Activated T-cell treated with anti-CD3 and anti-CD28 coated beads for 1 hour (primary cell): ENCODE results near the gene HIVEP3.
A peak's percentile ranks its signal among the peaks of the same experiment; 100 is the strongest.

Experiments
- DNase-seq: peaks from one replicate; pipeline ENCODE4 v3.0.0-alpha.2; 2020; ENCODE audit warnings: low read depth

Gene HIVEP3

GRCh38 chr1:41497056-41497440 is 421.7 kb downstream of the HIVEP3 start:
- no peak for DNase-seq

- DNase-seq: no peak
These were observed 422.4 kb downstream of the HIVEP3 start for GRCh38 chr1:41496080-41497055.

DNA sequence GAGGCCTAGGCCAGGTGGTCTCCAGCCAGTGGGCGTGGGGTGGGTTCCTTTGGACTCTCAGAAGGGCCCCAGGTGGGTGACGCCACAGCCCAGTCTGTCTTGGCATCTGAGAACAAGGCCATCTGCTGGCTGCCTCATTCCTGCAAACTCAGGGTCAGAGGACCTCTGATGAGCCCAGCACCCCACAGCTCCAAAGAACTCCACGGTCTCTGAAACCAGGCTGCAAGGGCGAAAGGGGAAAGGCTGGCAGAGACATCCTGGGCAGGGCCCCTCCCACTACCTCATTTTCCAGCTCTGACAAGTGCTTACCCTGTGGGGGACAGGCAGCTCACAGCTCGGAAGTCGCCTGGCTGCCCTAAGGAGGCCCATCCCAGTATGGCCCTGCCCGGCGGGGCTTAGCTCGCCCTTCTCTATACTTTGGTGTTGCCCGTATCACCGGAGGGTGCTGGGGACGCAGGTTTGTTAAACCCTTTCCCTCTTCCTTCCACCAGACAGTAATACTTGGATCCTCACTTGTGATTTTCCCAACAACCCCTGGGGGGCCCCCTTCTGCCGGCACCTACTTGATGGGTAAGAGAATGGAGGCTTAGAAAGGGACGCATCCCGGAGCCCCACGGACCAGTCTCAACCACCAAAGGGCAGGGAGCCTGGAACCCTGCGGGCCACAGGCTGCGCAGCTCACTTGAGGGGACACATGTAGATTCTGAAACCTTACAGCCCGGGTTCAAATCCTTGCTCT is 423.3 kb downstream of the HIVEP3 start:
- no peak for DNase-seq

DNA sequence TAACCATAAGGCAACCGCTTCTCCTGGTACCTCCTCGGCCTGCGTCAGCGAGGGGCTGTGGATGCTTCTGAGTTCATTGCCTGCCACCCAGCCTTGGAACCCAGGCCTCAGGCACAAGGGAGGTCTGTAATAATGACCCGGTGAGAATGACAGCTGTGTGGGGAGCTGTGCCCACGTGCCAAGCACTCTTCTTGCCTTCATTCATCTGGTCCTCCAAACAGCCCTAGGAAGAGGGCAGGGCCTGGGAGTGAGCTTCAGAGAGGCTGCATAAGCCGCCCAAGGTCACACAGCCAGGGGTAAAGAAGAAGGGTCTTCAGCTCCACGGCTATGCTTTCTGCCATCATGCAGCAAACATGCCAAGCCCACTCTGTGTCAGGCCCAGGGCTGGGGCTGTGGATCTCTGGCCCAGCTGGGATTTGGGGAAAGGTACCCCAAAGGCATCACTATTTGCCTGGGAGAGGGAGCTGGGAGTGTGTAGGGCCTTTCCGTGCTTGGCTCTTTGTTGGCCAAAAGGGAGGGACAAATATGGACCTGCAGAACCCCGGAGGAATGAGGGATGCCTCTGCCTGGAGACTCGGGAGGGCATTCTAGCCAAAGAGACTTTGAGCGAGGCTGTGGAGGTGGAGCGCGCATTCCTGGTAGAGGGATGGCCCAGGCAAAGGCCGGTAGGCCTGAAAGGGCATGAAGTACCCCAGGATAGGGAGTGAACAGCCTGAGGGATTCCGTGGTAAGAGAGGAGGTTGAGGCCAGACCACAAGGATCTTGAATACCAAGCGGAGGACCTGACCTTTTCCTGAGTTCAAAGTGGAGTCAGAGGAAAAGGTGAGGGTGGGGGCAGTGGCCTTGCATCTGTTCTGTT is 424.1 kb downstream of the HIVEP3 start:
- DNase-seq: no peak

- DNase-seq: no peak
These were observed 424.9 kb downstream of the HIVEP3 start for GRCh38 chr1:41493626-41494350.

- no peak for DNase-seq
These were observed 425.6 kb downstream of the HIVEP3 start for GRCh38 chr1:41493117-41493536.

GRCh38 chr1:41492341-41492848 is 426.3 kb downstream of the HIVEP3 start:
- peak; percentile 6 for DNase-seq

DNA sequence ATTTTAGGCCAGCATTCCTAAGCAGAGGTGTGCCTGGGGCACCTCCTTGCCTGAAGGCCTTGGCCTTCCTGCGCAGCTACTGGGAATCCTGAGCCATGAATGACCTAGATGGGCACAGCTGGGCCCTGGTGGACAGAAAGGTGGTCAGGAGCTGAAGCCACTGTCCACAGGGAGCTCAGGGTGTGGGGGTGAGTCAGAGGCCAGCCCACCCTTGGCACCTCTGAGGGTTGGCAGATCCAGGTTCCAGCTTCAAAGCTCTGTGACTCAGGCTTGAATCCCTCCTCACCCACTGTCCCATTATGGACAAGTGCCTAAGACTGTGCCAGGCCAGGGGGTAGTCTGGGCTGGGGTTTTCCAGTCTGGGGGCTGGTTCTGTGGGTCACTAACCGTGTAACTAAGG is 427.8 kb downstream of the HIVEP3 start:
- DNase-seq: no peak

- DNase-seq: no peak
These were observed 429.2 kb downstream of the HIVEP3 start for GRCh38 chr1:41489561-41489960.

DNA sequence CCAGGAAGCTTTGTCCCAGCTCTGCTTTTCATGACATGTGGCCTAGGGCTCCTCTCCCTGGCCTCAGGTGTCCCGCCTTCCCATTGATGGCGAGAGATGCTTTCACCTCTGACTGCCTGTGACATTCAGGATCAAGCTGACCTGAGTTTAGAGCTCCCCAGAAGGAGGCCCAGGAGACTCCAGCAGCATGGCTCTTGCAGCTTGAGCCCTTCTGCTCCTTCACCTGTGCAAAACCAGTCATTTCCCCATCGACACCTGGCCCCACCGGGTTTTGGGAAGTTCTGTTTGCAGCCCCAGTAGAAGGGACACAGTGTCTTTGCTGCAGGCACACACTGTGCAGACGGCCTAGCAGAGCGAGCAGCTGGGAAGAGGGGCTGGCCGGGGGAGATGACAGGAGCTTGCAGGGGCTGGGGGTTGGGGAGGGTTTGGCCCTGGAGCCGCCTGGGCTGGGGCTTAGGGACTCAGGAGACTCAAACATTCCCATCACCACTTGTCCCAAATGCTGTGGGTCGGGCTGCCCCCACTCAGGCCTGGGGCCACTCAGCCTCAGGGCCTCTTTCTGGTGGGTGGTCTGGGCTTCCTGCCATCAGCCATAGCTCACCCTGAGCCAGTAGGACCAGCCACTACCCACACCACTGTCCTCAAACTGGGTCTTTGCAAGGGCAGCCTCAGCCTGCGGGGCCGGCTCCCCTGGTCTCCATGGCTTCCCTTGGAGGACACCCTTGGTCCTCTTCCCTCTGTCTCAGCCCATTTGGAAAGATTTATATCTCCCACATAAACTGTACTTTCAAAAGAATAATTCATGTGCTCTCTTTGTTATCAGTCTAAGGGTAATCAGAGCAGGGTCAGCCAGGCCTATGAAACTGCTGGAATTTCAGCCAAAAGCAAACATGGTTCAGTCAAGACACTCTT is 430.4 kb downstream of the HIVEP3 start:
- DNase-seq: no peak

- DNase-seq: no peak
These were observed 431.3 kb downstream of the HIVEP3 start for GRCh38 chr1:41487126-41488039.

GRCh38 chr1:41486371-41487125 is 432.2 kb downstream of the HIVEP3 start:
- DNase-seq: no peak

DNA sequence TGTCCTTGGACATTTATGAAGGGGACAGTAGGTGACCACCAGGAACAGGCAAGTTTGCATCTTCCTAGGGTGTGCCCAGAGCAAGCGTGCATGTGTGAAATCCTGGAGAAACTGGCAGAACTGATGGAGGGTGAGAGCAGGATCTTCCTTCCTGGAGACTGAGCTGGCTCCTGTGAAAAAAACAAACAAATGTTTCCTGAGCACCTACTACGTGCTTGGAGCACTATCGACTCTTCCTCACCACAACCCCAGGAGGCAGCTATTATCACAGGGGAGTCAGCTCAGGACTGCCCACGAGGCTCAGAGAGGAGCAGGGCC is 432.7 kb downstream of the HIVEP3 start:
- DNase-seq: no peak

GRCh38 chr1:41485605-41486004 is 433.1 kb downstream of the HIVEP3 start:
- DNase-seq: no peak

- no peak for DNase-seq
These were observed 434.1 kb downstream of the HIVEP3 start, which contains the start of gene EDN2 for GRCh38 chr1:41484402-41485241. EDN2 (minus strand) TSS chr1:41484683; CDS start chr1:41484601, 82 bp downstream.

DNA sequence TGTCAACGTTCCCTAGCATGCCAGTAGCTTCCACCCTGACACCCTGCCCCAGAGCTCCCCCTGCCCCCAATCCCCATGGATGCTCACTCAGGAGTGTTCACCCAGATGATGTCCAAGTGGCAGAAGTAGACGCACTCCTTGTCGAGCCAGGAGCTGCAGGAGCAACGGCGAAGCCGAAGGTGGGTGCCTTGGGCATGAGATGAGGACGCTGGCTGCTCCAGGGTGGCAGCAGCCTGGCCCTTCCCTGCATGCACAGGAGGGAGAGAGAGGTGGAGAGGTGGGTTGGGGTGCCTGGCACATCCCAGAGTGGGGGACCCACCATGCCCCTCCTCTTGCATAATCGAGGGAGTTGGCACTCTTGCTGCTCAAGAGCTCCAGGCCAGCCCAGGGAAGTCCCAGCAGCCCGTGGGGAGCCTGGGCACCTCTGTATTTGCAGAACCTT is 434.7 kb downstream of the HIVEP3 start:
- no peak for DNase-seq
